Measurements from ENCODE around the gene ABCC11. TPM values are rescaled to one million over a fixed set of nuclear protein-coding genes. Genes with fewer than 3 reads are reported as not detected.
"Not testable (repeated sequence)": the region's sequence is repeated elsewhere in the genome, so short reads cannot be mapped to it uniquely, and the experiment has no call there.

The ABCC11 gene
- total RNA-seq, 4 donors from 2014 or later: 0.13 TPM; not detected in 3

- intact Hi-C loops (cut with DNase I; ENCODE audit: low total_unique reads): loop anchor here (10.0 kb wide), 2 partner anchors 915 to 1225 kb away; no protein-coding TSS in a partner anchor
- in situ Hi-C loops (cut with MboI; ENCODE audit: low sequenced_read_pairs in 4 of 4): loop anchor here in 3 of 4 donors (10.0 to 25.0 kb wide), 6 partner anchors 708 to 1135 kb away; partner anchors contain the start of genes NETO2 (in 2 of the 3), ITFG1 (in 1 of the 3) and PHKB (in 1 of the 3)
- Histone ChIP-seq H3K36me3 (no peaks in the 10 kb centered on the region), H3K9me3 (no peaks in the 10 kb centered on the region), H3K27me3 (no peaks in the 10 kb centered on the region), H3K4me3 (no peak overlapping the region), H3K4me1 (peaks cover 0 to 2% of the 10 kb centered on the region in 2 donors), H3K27ac (no peak overlapping the region)
- DNase-seq (no peak), ATAC-seq (no peak)
- TF ChIP-seq POLR2A (IDR thresholded peaks at IDR 0.05): no peak
- TF ChIP-seq, protein P1, sequence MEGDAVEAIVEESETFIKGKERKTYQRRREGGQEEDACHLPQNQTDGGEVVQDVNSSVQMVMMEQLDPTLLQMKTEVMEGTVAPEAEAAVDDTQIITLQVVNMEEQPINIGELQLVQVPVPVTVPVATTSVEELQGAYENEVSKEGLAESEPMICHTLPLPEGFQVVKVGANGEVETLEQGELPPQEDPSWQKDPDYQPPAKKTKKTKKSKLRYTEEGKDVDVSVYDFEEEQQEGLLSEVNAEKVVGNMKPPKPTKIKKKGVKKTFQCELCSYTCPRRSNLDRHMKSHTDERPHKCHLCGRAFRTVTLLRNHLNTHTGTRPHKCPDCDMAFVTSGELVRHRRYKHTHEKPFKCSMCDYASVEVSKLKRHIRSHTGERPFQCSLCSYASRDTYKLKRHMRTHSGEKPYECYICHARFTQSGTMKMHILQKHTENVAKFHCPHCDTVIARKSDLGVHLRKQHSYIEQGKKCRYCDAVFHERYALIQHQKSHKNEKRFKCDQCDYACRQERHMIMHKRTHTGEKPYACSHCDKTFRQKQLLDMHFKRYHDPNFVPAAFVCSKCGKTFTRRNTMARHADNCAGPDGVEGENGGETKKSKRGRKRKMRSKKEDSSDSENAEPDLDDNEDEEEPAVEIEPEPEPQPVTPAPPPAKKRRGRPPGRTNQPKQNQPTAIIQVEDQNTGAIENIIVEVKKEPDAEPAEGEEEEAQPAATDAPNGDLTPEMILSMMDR (IDR thresholded peaks at IDR 0.05 in 4 of 5, conservative IDR thresholded peaks at IDR 0.05 in 1 of 5): no peak
Observed at GRCh38 chr16:48169896-48170295, 77.4 kb downstream of the ABCC11 start.

GRCh38 chr16:48168075-48168474, 79.3 kb downstream of the ABCC11 start:
- in situ Hi-C loops (cut with MboI; ENCODE audit: low sequenced_read_pairs in 4 of 4): loop anchor here in 3 of 4 donors (10.0 to 25.0 kb wide), 6 partner anchors 706 to 1133 kb away; partner anchors contain the start of genes NETO2 (in 2 of the 3), ITFG1 (in 1 of the 3) and PHKB (in 1 of the 3)
- peak in 1 of 2 donors; percentile 16 for ATAC-seq

GRCh38 chr16:48166617-48167016, 80.7 kb downstream of the ABCC11 start:
- ATAC-seq, DNase-seq, H3K4me1 ChIP-seq, H3K27ac ChIP-seq, H3K4me3 ChIP-seq, H3K27me3 ChIP-seq, H3K9me3 ChIP-seq, H3K36me3 ChIP-seq: not testable (repeated sequence)
- intact Hi-C loops (cut with DNase I; ENCODE audit: low total_unique reads): loop anchor here (10.0 kb wide), 2 partner anchors 912 to 1222 kb away; no protein-coding TSS in a partner anchor
- in situ Hi-C loops (cut with MboI; ENCODE audit: low sequenced_read_pairs in 4 of 4): loop anchor here in 3 of 4 donors (10.0 to 25.0 kb wide), 6 partner anchors 704 to 1132 kb away; partner anchors contain the start of genes NETO2 (in 2 of the 3), ITFG1 (in 1 of the 3) and PHKB (in 1 of the 3)

More at GRCh38 chr16:48168075-48168474, 79.3 kb downstream of the ABCC11 start:
- DNase-seq: no peak
- no peak overlapping the region for H3K4me3 ChIP-seq
- H3K36me3 ChIP-seq: no peaks in the 10 kb centered on the region
- no peaks in the 10 kb centered on the region for H3K9me3 ChIP-seq
- intact Hi-C loops (cut with DNase I; ENCODE audit: low total_unique reads): loop anchor here (10.0 kb wide), 2 partner anchors 913 to 1223 kb away; no protein-coding TSS in a partner anchor
- H3K4me1 ChIP-seq: peaks cover 0 to 2% of the 10 kb centered on the region in 2 donors
- H3K27me3 ChIP-seq: no peaks in the 10 kb centered on the region
- H3K27ac ChIP-seq: no peak overlapping the region
- TF ChIP-seq POLR2A (IDR thresholded peaks at IDR 0.05): no peak
- TF ChIP-seq, protein P1 (IDR thresholded peaks at IDR 0.05 in 4 of 5, conservative IDR thresholded peaks at IDR 0.05 in 1 of 5): no peak

DNA sequence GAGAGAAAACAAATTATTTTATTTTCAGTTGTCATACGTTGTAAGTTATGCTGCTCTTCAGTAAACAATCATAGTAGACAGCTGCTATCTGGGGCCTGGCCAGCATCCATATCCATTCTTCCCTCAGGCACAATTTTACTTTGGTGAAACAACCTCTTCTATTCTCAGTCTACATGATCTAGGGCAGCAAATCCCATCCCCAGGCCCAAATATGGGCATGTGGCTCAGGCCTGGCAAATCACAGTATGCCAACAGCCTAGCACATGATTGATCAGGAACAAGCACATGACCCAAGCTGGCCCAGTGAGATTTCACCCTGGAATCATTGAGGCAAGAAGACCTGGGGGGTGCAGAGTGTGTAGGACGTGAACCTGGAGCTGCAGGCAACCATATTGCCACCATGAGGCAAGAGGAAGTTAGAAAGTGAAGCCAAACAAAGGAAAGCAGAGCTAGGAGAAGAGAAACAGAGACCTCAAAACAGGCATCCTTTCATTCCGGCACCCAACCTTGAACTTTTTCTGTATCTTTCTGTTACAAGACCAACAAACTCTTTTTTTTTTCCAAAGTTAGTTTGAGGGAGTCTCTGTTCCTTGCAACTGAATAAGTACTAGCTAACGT, 81.3 kb downstream of the ABCC11 start:
- no peaks in the 10 kb centered on the region for H3K9me3 ChIP-seq
- in situ Hi-C loops (cut with MboI; ENCODE audit: low sequenced_read_pairs in 4 of 4) (loop anchor here in 3 of 4 donors (10.0 to 25.0 kb wide), 6 partner anchors 704 to 1131 kb away; partner anchors contain the start of genes NETO2 (in 2 of the 3), ITFG1 (in 1 of the 3) and PHKB (in 1 of the 3)), intact Hi-C loops (cut with DNase I; ENCODE audit: low total_unique reads) (loop anchor here (1.0 to 10.0 kb wide), 4 partner anchors 911 to 1221 kb away; partner anchors contain the start of gene NETO2)
- TF ChIP-seq POLR2A (IDR thresholded peaks at IDR 0.05): no peak
- TF ChIP-seq, protein P1 (IDR thresholded peaks at IDR 0.05 in 4 of 5, conservative IDR thresholded peaks at IDR 0.05 in 1 of 5): no peak
- ATAC-seq: no peak
- no peak overlapping the region for H3K4me3 ChIP-seq
- H3K36me3 ChIP-seq: no peaks in the 10 kb centered on the region
- H3K4me1 ChIP-seq: peaks cover 0 to 2% of the 10 kb centered on the region in 2 donors
- no peak for DNase-seq
- H3K27me3 ChIP-seq: no peaks in the 10 kb centered on the region
- no peak overlapping the region for H3K27ac ChIP-seq

All from gastrocnemius medialis (tissue), 4 donors.